DLD1 (cell line): ENCODE results near the gene KRTAP5-9.
"Not testable (repeated sequence)": the region's sequence is repeated elsewhere in the genome, so short reads cannot be mapped to it uniquely, and the experiment has no call there.

Source experiments
- in situ Hi-C: cut with HindIII; loops from 2 replicates; pipeline ENCODE4 v1.10.0; 2017; ENCODE audit warnings: low sequenced_read_pairs

The KRTAP5-9 gene

GRCh38 chr11:71557257-71557656 is 9.0 kb downstream of the KRTAP5-9 start:
- in situ Hi-C loops = no loop called here

- in situ Hi-C loops = no loop called here
These were observed 10.8 kb downstream of the KRTAP5-9 start for GRCh38 chr11:71558996-71559395.

- in situ Hi-C loops = no loop called here
These were observed 13.9 kb downstream of the KRTAP5-9 start for GRCh38 chr11:71562120-71562519.

- in situ Hi-C loops = no loop called here
These were observed 15.2 kb downstream of the KRTAP5-9 start for GRCh38 chr11:71563406-71563805.

- in situ Hi-C loops = no loop called here
These were observed 16.2 kb downstream of the KRTAP5-9 start for GRCh38 chr11:71564430-71564829.

GRCh38 chr11:71565263-71565662 is 17.0 kb downstream of the KRTAP5-9 start, which contains the start of gene KRTAP5-10:
Gene KRTAP5-10, plus strand, starts transcription at chr11:71565563. Its CDS starts 25 bp downstream, at chr11:71565588.
- in situ Hi-C loops = no loop called here

- in situ Hi-C loops = no loop called here
These were observed 17.9 kb downstream of the KRTAP5-9 start for GRCh38 chr11:71566081-71566620.

GRCh38 chr11:71566626-71567599 is 18.7 kb downstream of the KRTAP5-9 start:
- in situ Hi-C loops = not testable (repeated sequence)

- in situ Hi-C loops = not testable (repeated sequence)
These were observed 19.4 kb downstream of the KRTAP5-9 start for GRCh38 chr11:71567633-71568032.

- in situ Hi-C loops = no loop called here
These were observed 20.6 kb downstream of the KRTAP5-9 start for GRCh38 chr11:71568704-71569349.

GRCh38 chr11:71571101-71571850 is 23.1 kb downstream of the KRTAP5-9 start:
- in situ Hi-C loops = not testable (repeated sequence)

- in situ Hi-C loops = no loop called here
These were observed 24.6 kb downstream of the KRTAP5-9 start for GRCh38 chr11:71572811-71573210.

- in situ Hi-C loops = no loop called here
These were observed 26.2 kb downstream of the KRTAP5-9 start for GRCh38 chr11:71574418-71574817.

- in situ Hi-C loops = no loop called here
These were observed 27.7 kb downstream of the KRTAP5-9 start for GRCh38 chr11:71575723-71576424.

GRCh38 chr11:71576688-71577465 is 28.7 kb downstream of the KRTAP5-9 start:
- in situ Hi-C loops = not testable (repeated sequence)

- in situ Hi-C loops = no loop called here
These were observed 29.3 kb downstream of the KRTAP5-9 start for GRCh38 chr11:71577469-71578004.

GRCh38 chr11:71579513-71579912 is 31.3 kb downstream of the KRTAP5-9 start:
- in situ Hi-C loops = not testable (repeated sequence)

GRCh38 chr11:71580057-71581003 is 32.1 kb downstream of the KRTAP5-9 start:
- in situ Hi-C loops = no loop called here
